ENCODE results near the gene KRT79.

KRT79 gene

GRCh38 chr12:52788192-52788875 is 45.8 kb downstream of the KRT79 start:
- no peak for DNase-seq

- DNase-seq: no peak
Observed at GRCh38 chr12:52787324-52788191, 46.6 kb downstream of the KRT79 start.

- DNase-seq: no peak
Observed at GRCh38 chr12:52784909-52785308, 49.2 kb downstream of the KRT79 start.

DNA sequence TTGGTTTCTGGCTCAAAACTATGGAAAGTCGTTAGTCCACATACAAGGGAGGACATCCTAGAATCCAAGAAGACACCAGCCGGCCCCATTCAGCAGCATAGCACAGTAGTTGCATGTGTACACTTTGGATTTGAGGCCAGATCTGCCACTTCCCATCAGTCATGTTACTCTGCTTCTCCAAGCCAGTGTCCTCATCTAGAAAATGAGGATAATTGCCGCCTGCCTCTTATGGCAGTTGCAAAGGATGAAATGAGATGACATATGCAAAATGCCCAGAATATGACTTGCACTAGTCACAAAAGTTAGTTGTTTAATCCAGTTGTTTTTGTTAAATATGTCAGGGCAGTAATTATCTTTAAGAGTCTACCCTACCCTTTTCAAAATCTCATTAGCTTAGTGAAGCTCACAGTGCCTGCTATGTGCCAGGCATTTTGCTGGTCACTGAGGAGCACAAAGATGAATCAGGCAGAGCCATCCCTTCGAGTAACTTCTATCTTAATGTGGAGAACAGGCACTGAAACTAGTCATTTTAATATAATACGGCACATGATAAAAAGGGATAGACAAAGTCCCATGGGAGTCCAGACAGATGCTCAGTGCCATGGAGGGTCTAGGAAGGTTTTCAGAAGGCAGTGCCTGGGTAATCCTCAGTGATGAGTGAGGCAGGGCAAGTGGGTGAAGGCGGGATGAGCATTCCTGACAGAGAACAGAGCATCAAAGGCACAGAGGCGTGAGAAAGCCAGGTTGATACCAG is 50.4 kb downstream of the KRT79 start:
- DNase-seq: no peak

GRCh38 chr12:52782502-52782901 is 51.6 kb downstream of the KRT79 start:
- no peak for DNase-seq

GRCh38 chr12:52781399-52782082 is 52.6 kb downstream of the KRT79 start:
- no peak for DNase-seq

- DNase-seq: no peak
Observed at GRCh38 chr12:52779914-52780313, 54.2 kb downstream of the KRT79 start.

- no peak for DNase-seq
Observed at GRCh38 chr12:52778833-52779232, 55.3 kb downstream of the KRT79 start.

DNA sequence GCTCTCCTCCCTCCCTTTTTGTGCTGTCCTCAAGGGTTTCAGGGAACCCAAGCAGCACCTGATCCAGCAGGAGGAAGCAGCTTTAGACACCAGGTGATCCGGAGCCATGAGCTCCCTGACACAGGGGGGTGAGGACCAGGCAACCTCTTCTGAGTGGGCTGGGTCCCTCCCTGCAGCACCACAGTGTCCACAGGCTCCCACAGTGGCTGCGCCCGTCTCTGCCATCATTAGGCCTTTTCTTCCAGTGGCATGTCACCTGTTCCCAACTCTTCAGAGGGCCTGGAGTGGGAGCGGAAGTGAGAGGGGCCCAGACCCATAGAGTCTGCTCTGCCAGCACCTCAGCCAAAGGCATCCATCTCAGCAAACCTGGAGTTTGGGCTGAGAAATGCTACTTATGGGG is 56.5 kb downstream of the KRT79 start:
- no peak for DNase-seq

- DNase-seq: no peak
Observed at GRCh38 chr12:52776913-52777395, 57.2 kb downstream of the KRT79 start, which contains the start of gene KRT76. TSS of gene KRT76 (minus strand) at chr12:52777345. CDS start at chr12:52777291, 54 bp downstream.

DNA sequence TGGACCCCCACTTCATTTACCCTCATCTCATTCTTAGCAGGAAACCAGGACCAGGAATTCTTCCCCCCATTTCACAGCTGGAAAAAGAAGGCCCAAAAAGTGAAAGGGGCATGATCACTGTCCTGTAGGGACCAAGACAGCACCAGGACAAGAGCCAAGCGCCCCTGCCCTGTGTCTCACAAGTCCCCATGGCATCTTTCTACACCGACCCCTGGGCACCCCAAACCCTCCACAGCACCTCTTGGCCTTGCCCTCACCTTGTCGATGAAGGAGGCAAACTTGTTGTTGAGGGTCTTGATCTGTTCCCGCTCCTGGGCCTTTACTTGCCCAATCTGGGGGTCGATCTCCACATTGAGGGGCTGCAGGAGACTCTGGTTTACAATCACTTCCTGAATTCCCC is 57.7 kb downstream of the KRT79 start:
- no peak for DNase-seq

- no peak for DNase-seq
Observed at GRCh38 chr12:52774629-52775250, 59.4 kb downstream of the KRT79 start.

DNA sequence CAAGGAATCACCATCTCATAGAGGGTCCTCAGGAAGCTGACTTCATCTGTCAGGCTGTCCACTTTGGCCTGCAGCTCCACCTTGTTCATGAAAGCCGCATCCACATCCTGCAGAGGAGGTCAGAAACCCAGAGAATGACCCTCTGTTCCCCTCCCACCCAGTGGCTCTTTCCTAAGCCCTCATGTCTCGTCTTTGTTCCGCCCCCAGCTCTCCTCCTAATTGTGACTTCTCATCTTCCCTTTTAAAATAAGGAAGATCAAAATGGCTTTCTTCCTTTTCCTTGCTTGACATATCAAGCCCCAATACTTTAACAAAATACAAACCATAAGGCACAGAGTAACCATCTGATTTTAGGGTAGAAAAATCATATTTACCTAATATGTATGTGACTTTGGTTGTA is 61.3 kb downstream of the KRT79 start:
- DNase-seq: no peak

DNA sequence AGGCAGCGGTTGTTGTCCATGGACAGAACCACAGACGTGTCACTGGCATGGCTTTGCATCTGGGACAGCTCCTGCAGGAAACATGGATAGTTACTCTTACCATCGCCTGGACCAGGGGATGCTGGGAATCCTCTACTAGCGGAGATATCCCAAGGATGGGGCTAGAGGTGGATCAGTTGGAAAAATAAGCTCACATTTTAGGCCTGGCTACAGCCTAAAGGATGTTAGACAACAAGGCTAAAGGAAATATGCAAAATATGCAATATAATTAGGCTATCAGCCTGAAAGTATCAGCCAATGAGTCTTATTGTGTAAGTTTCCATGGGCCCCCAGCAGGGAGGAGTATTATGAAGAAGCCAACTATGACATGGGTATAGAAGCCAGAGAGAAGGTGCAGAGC is 61.9 kb downstream of the KRT79 start:
- no peak for DNase-seq

GRCh38 chr12:52771505-52771904 is 62.6 kb downstream of the KRT79 start:
- no peak for DNase-seq

All from NCI-H1930 (cell line).